ENCODE results near the gene THY1.

DNA sequence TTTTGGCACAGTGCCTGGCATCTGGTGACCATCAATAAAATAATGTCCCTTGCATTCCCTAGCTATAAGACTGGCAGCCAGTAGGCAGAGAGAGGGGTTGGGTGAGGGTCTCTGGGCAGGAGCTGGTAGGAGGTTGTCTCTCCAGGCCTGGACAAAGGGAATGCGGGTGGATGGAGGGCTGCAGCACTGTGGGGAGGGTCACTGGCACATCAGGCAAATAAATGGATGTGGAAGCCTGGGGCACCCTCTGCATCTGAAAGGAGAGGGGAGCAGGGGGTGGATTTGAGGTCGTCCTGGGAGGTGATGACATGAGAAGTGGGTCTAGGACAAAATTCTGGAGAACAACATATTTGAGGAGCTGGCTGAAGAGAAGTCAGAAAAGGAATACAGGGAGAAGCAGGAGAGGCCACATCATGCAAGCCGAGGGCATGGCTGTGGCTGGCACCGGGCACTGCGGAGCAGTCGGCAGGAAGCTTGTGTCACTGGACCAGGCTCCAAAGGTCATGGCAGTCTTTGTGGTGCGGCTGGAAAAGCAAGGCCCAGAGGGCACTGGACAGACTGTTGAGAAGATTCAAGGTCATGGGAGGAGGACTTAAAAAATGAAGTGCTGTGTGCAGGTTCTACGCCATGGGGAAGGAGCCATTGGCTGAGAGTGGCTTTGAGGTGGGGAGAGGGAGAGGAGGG, 36.5 kb upstream of the THY1 start:
- no peak for TF ChIP-seq CTCF (IDR thresholded peaks at IDR 0.05)
- TF ChIP-seq EP300 (IDR thresholded peaks at IDR 0.05), result no peak
- TF ChIP-seq POLR2AphosphoS5 (IDR thresholded peaks at IDR 0.05), result no peak

Data from sigmoid colon (tissue), 4 donors.